Endothelial cell of umbilical vein (primary cell): ENCODE results near the gene RNF133. TPM values are rescaled to one million over a fixed set of nuclear protein-coding genes. Genes with fewer than 3 reads are reported as not detected.
"Not testable (repeated sequence)": the region's sequence is repeated elsewhere in the genome, so short reads cannot be mapped to it uniquely, and the experiment has no call there.

Experiments
- BruUV-seq: library from RNA; stranded (reverse); fragments of 400-500 nt; replicated peaks from 2 replicates; lab custom pipeline; 2021; lab: Mats Ljungman, UMichigan
- CTCF ChIA-PET: fragments of 300-600, 350-600 bp; sonication (Branson Sonifier 250); formaldehyde crosslinking; loops from one replicate; lab custom pipeline; 2021; ENCODE audit warnings: antibody characterized with exemption, inconsistent platforms; lab: Charles Lee
- POLR2A ChIA-PET: fragments of 300-600, 350-600 bp; sonication (Branson Sonifier 250); formaldehyde crosslinking; loops from one replicate; lab custom pipeline; 2021; ENCODE audit warnings: antibody characterized with exemption, inconsistent platforms; lab: Charles Lee
- DNase-seq: peaks from one replicate; pipeline ENCODE4 v3.0.0-alpha.2; 2011; ENCODE audit warnings: low read depth, low spot score
- FAIRE-seq: peaks from 2 replicates; lab custom pipeline; 2011; peaks lifted over from hg19 to GRCh38; lab: Jason Lieb, UNC
- H2AFZ ChIP-seq: 2 replicates; pipeline ENCODE4 v1.6.0; 2012; ENCODE audit warnings: low read depth, low read length, control low read depth, inconsistent platforms
- H3K27ac ChIP-seq: 2 replicates; pipeline ENCODE4 v1.5.1; 2011; ENCODE audit warnings: low read depth, mild to moderate bottlenecking, control low read depth, low read length, moderate library complexity; ENCODE audit not compliant: insufficient read depth
- H3K27me3 ChIP-seq, 2 experiments: 2 replicates each; pipeline versions ENCODE4 v1.6.0 to v1.6.1; 2011; ENCODE audit warnings: low read length in 2 of 2, mixed read lengths in 1 of 2; ENCODE audit not compliant: control insufficient read depth in 2 of 2, insufficient read depth in 2 of 2
- H3K36me3 ChIP-seq, 2 experiments: 2 replicates in 1 of 2; 3 replicates in 1 of 2; pipeline ENCODE4 v1.5.1; 2011; ENCODE audit warnings: low read length in 2 of 2, mild to moderate bottlenecking in 1 of 2, moderate library complexity in 1 of 2; ENCODE audit not compliant: control insufficient read depth in 2 of 2, insufficient read depth in 2 of 2; ENCODE audit errors: extremely low read depth in 1 of 2
- H3K4me1 ChIP-seq: 3 replicates; pipeline ENCODE4 v1.5.1; 2011; ENCODE audit warnings: mild to moderate bottlenecking, low read length; ENCODE audit not compliant: control insufficient read depth, insufficient read depth; ENCODE audit errors: extremely low read depth
- H3K4me2 ChIP-seq: 2 replicates; pipeline ENCODE4 v1.6.1; 2011; ENCODE audit warnings: low read length, control low read depth, mixed read lengths; ENCODE audit not compliant: insufficient read depth
- H3K4me3 ChIP-seq, 3 experiments: fragments of 200-600 bp in 1 of 3; sonication (generic), shearing (Covaris generic) in 1 of 3; replicated peaks in 1 of 3; 2 replicates each; pipeline ENCODE4 v1.5.1; 2011 to 2016; ENCODE audit warnings: control low read depth in 3 of 3, low read length in 3 of 3, mild to moderate bottlenecking in 2 of 3, inconsistent platforms in 1 of 3, low read depth in 1 of 3, moderate library complexity in 1 of 3; ENCODE audit not compliant: insufficient read depth in 1 of 3
- H3K79me2 ChIP-seq: 2 replicates; pipeline ENCODE4 v1.6.0; 2012; ENCODE audit warnings: low read length, inconsistent platforms; ENCODE audit not compliant: control insufficient read depth, insufficient read depth
- H3K9ac ChIP-seq: replicated peaks from 2 replicates; pipeline ENCODE3; 2011; ENCODE audit warnings: low read length, control low read depth; ENCODE audit not compliant: insufficient read depth; ENCODE audit errors: extremely low read depth
- H3K9me1 ChIP-seq: replicated peaks from 3 replicates; pipeline ENCODE4 v1.6.0; 2011; ENCODE audit warnings: mild to moderate bottlenecking, low read length; ENCODE audit not compliant: control insufficient read depth, insufficient read depth; ENCODE audit errors: extremely low read depth
- H3K9me3 ChIP-seq: replicated peaks from 2 replicates; pipeline ENCODE4 v1.5.1; 2012; ENCODE audit warnings: low read length, inconsistent platforms; ENCODE audit not compliant: control insufficient read depth, insufficient read depth
- H4K20me1 ChIP-seq: replicated peaks from 2 replicates; pipeline ENCODE3; 2011; ENCODE audit warnings: mild to moderate bottlenecking, low read length; ENCODE audit not compliant: control insufficient read depth, insufficient read depth; ENCODE audit errors: extremely low read depth
- FOS ChIP-seq: IDR thresholded peaks from 2 replicates; pipeline ENCODE4 v1.6.1; 2011; ENCODE audit warnings: mild to moderate bottlenecking, low read length, moderate library complexity, borderline replicate concordance; ENCODE audit not compliant: insufficient read depth
- POLR2A ChIP-seq: IDR thresholded peaks from 2 replicates; pipeline ENCODE4 v1.6.1; 2012; ENCODE audit warnings: low read depth, mild to moderate bottlenecking, control low read depth, low read length
- POLR2AphosphoS5 ChIP-seq: IDR thresholded peaks from 2 replicates; pipeline ENCODE4 v1.6.1; 2012; ENCODE audit warnings: low read depth, mild to moderate bottlenecking, control low read depth, low read length, moderate library complexity; ENCODE audit not compliant: insufficient read depth
- dilution Hi-C: fragments of 300-500 bp; cut with MboI; formaldehyde crosslinking; loops from one replicate; pipeline ENCODE4 v1.15.0; 2019; ENCODE audit warnings: low sequenced_read_pairs; ENCODE audit not compliant: extremely low pct_ligation_motif_present
- intact Hi-C: fragments of 100-400 bp; cut with micrococcal nuclease; formaldehyde crosslinking; loops from one replicate; pipeline ENCODE4 v1.10.0; 2022
- polyA plus RNA-seq, 4 experiments: library from polyadenylated mRNA; depleted of rRNA in 3 of 4; stranded (reverse) in 3 of 4; unstranded in 1 of 4; fragments of >200 nt; gene quantifications; 2 replicates each; pipeline versions ENCODE4 v1.2.1 to v1.2.3, GENCODE V29; 2011 to 2012; ENCODE audit warnings: missing spikeins in 1 of 4
- total RNA-seq: library from RNA; stranded (reverse); gene quantifications from 2 replicates; pipeline ENCODE4 v1.2.3, GENCODE V29; 2021

Gene RNF133
- total and polyA plus RNA-seq, 2 donors (not counting 3 experiments of a cell fraction or from before 2014, with no cell fraction given): 0.93 TPM; not detected in 1

- no peak for TF ChIP-seq POLR2A
- TF ChIP-seq FOS: no peak
- TF ChIP-seq POLR2AphosphoS5: no peak
- DNase-seq: no peak
- Histone ChIP-seq H3K9ac (no peak overlapping the region), H3K4me3 (no peak overlapping the region), H3K79me2 (no peaks in the 10 kb centered on the region), H3K27me3 (no peaks in the 10 kb centered on the region), H4K20me1 (no peaks in the 10 kb centered on the region), H3K27ac (no peak overlapping the region), H3K9me1 (no peaks in the 10 kb centered on the region), H3K36me3 (no peaks in the 10 kb centered on the region), H3K9me3 (no peaks in the 10 kb centered on the region), H3K4me2 (no peak overlapping the region), H3K4me1 (no peaks in the 10 kb centered on the region), H2AFZ (no peak overlapping the region)
- CTCF ChIA-PET: no interaction called here
- BruUV-seq: no TSS peak
- POLR2A ChIA-PET: no interaction called here
- intact Hi-C loops (no loop called here), dilution Hi-C loops (no loop called here)
- no peak for FAIRE-seq
These were observed 19.1 kb downstream of the RNF133 start for GRCh38 chr7:122679813-122680212.

- H3K9me3 ChIP-seq, H4K20me1 ChIP-seq, H3K4me2 ChIP-seq, BruUV-seq, DNase-seq, H3K27me3 ChIP-seq, CTCF ChIA-PET, H3K27ac ChIP-seq, H3K4me1 ChIP-seq, H2AFZ ChIP-seq, H3K79me2 ChIP-seq, H3K9me1 ChIP-seq, intact Hi-C loops, dilution Hi-C loops, FAIRE-seq, H3K4me3 ChIP-seq, POLR2A ChIA-PET, H3K9ac ChIP-seq, H3K36me3 ChIP-seq: not testable (repeated sequence)
These were observed 19.6 kb downstream of the RNF133 start for GRCh38 chr7:122679269-122679709.
